Vagina (tissue), 2 donors: Measurements from ENCODE around the gene PLIN1. TPM values are rescaled to one million over a fixed set of nuclear protein-coding genes. Genes with fewer than 3 reads are reported as not detected.

ENCODE experiments used
- DNase-seq, 2 donors: peaks; one replicate each; pipeline ENCODE4 v3.0.0-alpha.2; 2017; ENCODE audit errors: extremely low spot score in 2 of 2
- H3K27ac ChIP-seq: fragments of 200-600 bp; sonication (generic); one replicate; pipeline ENCODE4 v1.5.1; 2019
- H3K27me3 ChIP-seq: fragments of 200-600 bp; sonication (generic); one replicate; pipeline ENCODE4 v1.5.1; 2019
- H3K36me3 ChIP-seq, 2 donors: fragments of 200-600 bp; sonication (generic); one replicate each; pipeline ENCODE4 v1.5.1; 2017 to 2019
- H3K4me1 ChIP-seq: fragments of 200-600 bp; sonication (generic); one replicate; pipeline ENCODE4 v1.5.1; 2019
- H3K4me3 ChIP-seq, 2 donors: fragments of 200-600 bp; sonication (generic); 1 replicate in 1 of 2; 2 replicates in 1 of 2; pipeline ENCODE4 v1.5.1; 2016 to 2019
- H3K9me3 ChIP-seq: fragments of 200-600 bp; sonication (generic); one replicate; pipeline ENCODE4 v1.5.1; 2019
- CTCF ChIP-seq, 3 experiments: fragments of 450-650 bp in 2 of 3; fragments of 200-600 bp in 1 of 3; sonication (generic) in 1 of 3; IDR thresholded peaks; one replicate each; pipeline ENCODE4 v1.5.1; 2017 to 2019; ENCODE audit warnings: antibody characterized with exemption in 3 of 3, mild to moderate bottlenecking in 2 of 3, moderate library complexity in 2 of 3
- POLR2A ChIP-seq, 2 donors: fragments of 450-650 bp; IDR thresholded peaks; one replicate each; pipeline ENCODE4 v1.6.1; 2017; ENCODE audit warnings: antibody characterized with exemption in 2 of 2, mild to moderate bottlenecking in 2 of 2, moderate library complexity in 2 of 2
- POLR2AphosphoS5 ChIP-seq, 2 donors: sonication (generic); formaldehyde crosslinking; IDR thresholded peaks; one replicate each; pipeline ENCODE4 v1.9.0; 2017; ENCODE audit warnings: antibody characterized with exemption in 2 of 2, mild to moderate bottlenecking in 2 of 2, low read depth in 1 of 2; ENCODE audit not compliant: insufficient read depth in 1 of 2
- intact Hi-C: fragments of 100-400 bp; cut with DNase I; formaldehyde crosslinking; loops from one replicate; pipeline ENCODE4 v1.15.1; 2023
- total RNA-seq: library from RNA; depleted of rRNA; stranded (reverse); fragments of >200 nt; gene quantifications from one replicate; pipeline ENCODE4 v1.2.3, GENCODE V29; 2016

The PLIN1 gene
- total RNA-seq, 1 donor from 2014 or later, result 53.3 TPM

- DNase-seq, result peak; percentile 46 to 54
Observed at GRCh38 chr15:89631902-89632264, 47.3 kb downstream of the PLIN1 start.

GRCh38 chr15:89630974-89631901 is 47.9 kb downstream of the PLIN1 start:
- Histone ChIP-seq H3K9me3 (no peaks in the 10 kb centered on the region), H3K36me3 (peaks cover 0 to 30% of the 10 kb centered on the region in 2 donors), H3K4me3 (no peak overlapping the region), H3K4me1 (no peaks in the 10 kb centered on the region), H3K27me3 (no peaks in the 10 kb centered on the region), H3K27ac (no peak overlapping the region)
- intact Hi-C loops, result no loop called here
- TF ChIP-seq POLR2A (IDR thresholded peaks at IDR 0.05), result no peak
- DNase-seq, result peak in 1 of 2 donors; percentile 79

More at GRCh38 chr15:89631902-89632264, 47.3 kb downstream of the PLIN1 start:
- Histone ChIP-seq H3K27ac (no peak overlapping the region), H3K9me3 (no peaks in the 10 kb centered on the region), H3K4me3 (no peak overlapping the region), H3K27me3 (no peaks in the 10 kb centered on the region), H3K36me3 (peaks cover 0 to 30% of the 10 kb centered on the region in 2 donors), H3K4me1 (no peaks in the 10 kb centered on the region)
- intact Hi-C loops, result no loop called here
- TF ChIP-seq POLR2AphosphoS5 (IDR thresholded peaks at IDR 0.05; ENCODE audit: insufficient read depth in 1 of 2, low read depth in 1 of 2) (no peak), POLR2A (IDR thresholded peaks at IDR 0.05) (no peak), CTCF (IDR thresholded peaks at IDR 0.05) (no peak)

GRCh38 chr15:89630260-89630659 is 48.9 kb downstream of the PLIN1 start:
- DNase-seq, result peak in 1 of 2 donors; percentile 65

GRCh38 chr15:89629829-89630228 is 49.3 kb downstream of the PLIN1 start:
- intact Hi-C loops, result no loop called here
- no peak for DNase-seq
- Histone ChIP-seq H3K9me3 (no peaks in the 10 kb centered on the region), H3K4me1 (no peaks in the 10 kb centered on the region), H3K36me3 (peaks cover 0 to 30% of the 10 kb centered on the region in 2 donors), H3K27me3 (no peaks in the 10 kb centered on the region), H3K4me3 (no peak overlapping the region), H3K27ac (no peak overlapping the region)
- TF ChIP-seq POLR2A (IDR thresholded peaks at IDR 0.05) (no peak), POLR2AphosphoS5 (IDR thresholded peaks at IDR 0.05; ENCODE audit: insufficient read depth in 1 of 2, low read depth in 1 of 2) (no peak), CTCF (IDR thresholded peaks at IDR 0.05) (no peak)

More at GRCh38 chr15:89630260-89630659, 48.9 kb downstream of the PLIN1 start:
- TF ChIP-seq CTCF (IDR thresholded peaks at IDR 0.05), result no peak
- TF ChIP-seq POLR2A (IDR thresholded peaks at IDR 0.05), result no peak
- TF ChIP-seq POLR2AphosphoS5 (IDR thresholded peaks at IDR 0.05; ENCODE audit: insufficient read depth in 1 of 2, low read depth in 1 of 2), result no peak
- Histone ChIP-seq H3K4me1 (no peaks in the 10 kb centered on the region), H3K9me3 (no peaks in the 10 kb centered on the region), H3K36me3 (peaks cover 0 to 30% of the 10 kb centered on the region in 2 donors), H3K4me3 (no peak overlapping the region), H3K27me3 (no peaks in the 10 kb centered on the region), H3K27ac (no peak overlapping the region)
- intact Hi-C loops, result no loop called here

GRCh38 chr15:89628806-89629715 is 50.1 kb downstream of the PLIN1 start:
- Histone ChIP-seq H3K4me3 (no peak overlapping the region), H3K9me3 (no peaks in the 10 kb centered on the region), H3K36me3 (peaks cover 0 to 30% of the 10 kb centered on the region in 2 donors), H3K27ac (no peak overlapping the region), H3K4me1 (no peaks in the 10 kb centered on the region), H3K27me3 (no peaks in the 10 kb centered on the region)
- peak in 1 of 2 donors; percentile 65 for DNase-seq
- intact Hi-C loops, result no loop called here
- TF ChIP-seq POLR2A (IDR thresholded peaks at IDR 0.05) (no peak), POLR2AphosphoS5 (IDR thresholded peaks at IDR 0.05; ENCODE audit: insufficient read depth in 1 of 2, low read depth in 1 of 2) (no peak)
